Coronary artery (tissue), 2 donors: Measurements from ENCODE around the gene MED1.

ENCODE experiments used
- DNase-seq: peaks from one replicate; pipeline ENCODE4 v3.0.0-alpha.2; 2017; ENCODE audit warnings: low spot score
- H3K27ac ChIP-seq, 2 donors: fragments of 200-600 bp; sonication (generic); one replicate each; pipeline ENCODE4 v1.5.1; 2016 to 2019
- H3K4me3 ChIP-seq: fragments of 200-600 bp; sonication (generic); 2 replicates; pipeline ENCODE4 v1.5.1; 2016; ENCODE audit warnings: mild to moderate bottlenecking, moderate library complexity
- CTCF ChIP-seq: fragments of 200-600 bp; sonication (generic); IDR thresholded peaks from one replicate; pipeline ENCODE4 v1.5.1; 2019; ENCODE audit warnings: antibody characterized with exemption

MED1 gene

GRCh38 chr17:39401412-39402243 is 49.4 kb downstream of the MED1 start, which contains the start of gene FBXL20:
FBXL20 (minus strand) TSS chr17:39401626; CDS start chr17:39401402, 224 bp downstream.
- TF ChIP-seq CTCF: no peak
- DNase-seq: peak; percentile 93
- H3K27ac ChIP-seq: peak within 1 kb of the TSS; percentile 95

GRCh38 chr17:39400547-39401411 is 50.3 kb downstream of the MED1 start:
- DNase-seq: peak; percentile 74
- Histone ChIP-seq H3K27ac (peak overlapping the region; percentile 95), H3K4me3 (peak overlapping the region; percentile 91)
- no peak for TF ChIP-seq CTCF

More at GRCh38 chr17:39401412-39402243, 49.4 kb downstream of the MED1 start, which contains the start of gene FBXL20:
- peak within 1 kb of the TSS; percentile 91 for H3K4me3 ChIP-seq

- no peak for DNase-seq
- Histone ChIP-seq H3K27ac (no peak overlapping the region), H3K4me3 (peak overlapping the region; percentile 91)
- no peak for TF ChIP-seq CTCF
Measured at GRCh38 chr17:39399791-39400190, 51.3 kb downstream of the MED1 start.

GRCh38 chr17:39393736-39394135 is 57.3 kb downstream of the MED1 start:
- DNase-seq: no peak
- peak overlapping the region; percentile 28 to 55 for H3K27ac ChIP-seq
- no peak for TF ChIP-seq CTCF

GRCh38 chr17:39391448-39391847 is 59.6 kb downstream of the MED1 start:
- DNase-seq: no peak
- no peak for TF ChIP-seq CTCF
- Histone ChIP-seq H3K4me3 (no peak overlapping the region), H3K27ac (no peak overlapping the region)

More at GRCh38 chr17:39393736-39394135, 57.3 kb downstream of the MED1 start:
- H3K4me3 ChIP-seq: no peak overlapping the region

- DNase-seq: no peak
- TF ChIP-seq CTCF: no peak
- Histone ChIP-seq H3K4me3 (no peak overlapping the region), H3K27ac (no peak overlapping the region)
Measured at GRCh38 chr17:39385040-39385439, 66.0 kb downstream of the MED1 start.
